SK-N-MC (cell line): ENCODE data around the gene BRD9.
"Not testable (repeated sequence)": the region's sequence is repeated elsewhere in the genome, so short reads cannot be mapped to it uniquely, and the experiment has no call there.

Experiments used
- EZH2 ChIP-seq: fragments of 200-600 bp; sonication (generic); IDR thresholded peaks from one replicate; pipeline ENCODE4 v1.6.1; 2017; ENCODE audit warnings: antibody characterized with exemption
- FOXP2 ChIP-seq: optimal IDR thresholded peaks from 2 replicates; pipeline ENCODE3; 2011; ENCODE audit warnings: mild to moderate bottlenecking, moderate library complexity; ENCODE audit not compliant: insufficient read depth; ENCODE audit errors: extremely low read length, control extremely low read depth
- POLR2AphosphoS5 ChIP-seq: IDR thresholded peaks from 2 replicates; pipeline ENCODE4 v1.6.1; 2012; ENCODE audit warnings: mild to moderate bottlenecking, low read depth, low read length, borderline replicate concordance

- not testable (repeated sequence) for TF ChIP-seq EZH2, POLR2AphosphoS5, FOXP2
Observed at GRCh38 chr5:835933-836612, 56.5 kb downstream of the BRD9 start.
